NCI-H1105 treated with DMSO at 0.1 percent for 48 hours (cell line): Measurements from ENCODE around the gene MARVELD2.

Source experiments
- DNase-seq: peaks from one replicate; lab custom pipeline; 2025; lab: John Stamatoyannopoulos, UW

The MARVELD2 gene

DNA sequence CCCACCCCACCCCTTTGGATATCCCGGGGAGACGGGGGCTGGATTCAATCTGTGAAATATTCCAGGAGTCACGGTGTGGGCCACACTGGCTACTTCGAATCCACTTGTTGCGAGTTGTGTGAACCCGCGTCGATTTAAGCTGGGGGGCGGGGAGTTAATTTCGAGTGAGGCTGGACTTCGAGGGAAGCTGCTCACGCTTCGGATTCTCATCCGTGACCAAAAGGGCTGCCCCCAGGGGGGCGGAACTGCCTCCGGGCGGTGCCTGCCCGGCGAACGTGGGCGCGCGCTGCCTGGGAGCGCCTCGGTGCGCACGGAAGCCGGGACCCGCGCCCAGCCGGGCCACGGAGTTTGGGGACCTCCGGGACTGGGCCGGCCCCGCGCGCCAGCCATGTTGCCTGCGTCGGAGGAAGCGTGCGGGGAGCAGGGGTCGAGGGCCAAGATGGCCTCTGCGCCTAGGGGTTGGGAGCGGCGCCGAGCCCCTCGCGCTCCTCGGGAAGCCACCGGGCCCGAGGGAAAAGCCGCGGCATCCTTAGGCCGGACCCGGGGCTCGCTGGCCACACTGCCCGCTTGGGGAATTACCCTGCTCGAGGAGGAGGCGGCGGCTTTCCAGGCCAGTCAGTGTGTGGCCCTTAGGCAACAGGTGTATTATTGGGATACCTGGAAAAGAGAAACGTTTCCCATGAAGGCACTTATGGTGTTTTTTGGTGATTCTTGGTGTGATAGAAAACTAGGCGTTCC, 78.6 kb downstream of the MARVELD2 start:
- peak; percentile 33 for DNase-seq
